ENCODE results near the gene TAS2R46.
"Not testable (repeated sequence)": the region's sequence is repeated elsewhere in the genome, so short reads cannot be mapped to it uniquely, and the experiment has no call there.

The TAS2R46 gene

GRCh38 chr12:11062194-11062593 lies at the start of gene TAS2R46:
TSS of gene TAS2R46 (minus strand) at chr12:11062294. CDS start at chr12:11062294, 0 bp downstream.
- not testable (repeated sequence) for H3K4me3 ChIP-seq (ENCODE audit: low read depth in 1 of 5, low read length in 5 of 5); H3K4me1 ChIP-seq (ENCODE audit: control insufficient read depth in 5 of 5, insufficient read depth in 5 of 5, low read length in 5 of 5); H3K36me3 ChIP-seq (ENCODE audit: control insufficient read depth in 5 of 5, insufficient read depth in 5 of 5, low read length in 5 of 5); H3K27me3 ChIP-seq (ENCODE audit: control insufficient read depth in 5 of 5, insufficient read depth in 4 of 5, low read length in 5 of 5); H3K27ac ChIP-seq (ENCODE audit: low read depth, low read length); H3K9me3 ChIP-seq (ENCODE audit: control insufficient read depth in 5 of 5, low read length in 5 of 5); H3K9ac ChIP-seq (ENCODE audit: low read length in 5 of 5)

- not testable (repeated sequence) for H3K4me1 ChIP-seq (ENCODE audit: control insufficient read depth in 5 of 5, insufficient read depth in 5 of 5, low read length in 5 of 5); H3K36me3 ChIP-seq (ENCODE audit: control insufficient read depth in 5 of 5, insufficient read depth in 5 of 5, low read length in 5 of 5); H3K4me3 ChIP-seq (ENCODE audit: low read depth in 1 of 5, low read length in 5 of 5); H3K27me3 ChIP-seq (ENCODE audit: control insufficient read depth in 5 of 5, insufficient read depth in 4 of 5, low read length in 5 of 5); H3K9ac ChIP-seq (ENCODE audit: low read length in 5 of 5); H3K27ac ChIP-seq (ENCODE audit: low read depth, low read length)
- H3K9me3 ChIP-seq (ENCODE audit: control insufficient read depth in 5 of 5, low read length in 5 of 5) = peaks cover 0 to 15% (median 9%) of the 10 kb centered on the region in 5 donors
Measured at GRCh38 chr12:11111213-11111612, 49.1 kb upstream of the TAS2R46 start.

- Histone ChIP-seq H3K4me3 (ENCODE audit: low read depth in 1 of 5, low read length in 5 of 5) (no peak overlapping the region), H3K27ac (ENCODE audit: low read depth, low read length) (no peak overlapping the region), H3K9me3 (ENCODE audit: control insufficient read depth in 5 of 5, low read length in 5 of 5) (peaks cover 0 to 15% (median 5%) of the 10 kb centered on the region in 5 donors), H3K4me1 (ENCODE audit: control insufficient read depth in 5 of 5, insufficient read depth in 5 of 5, low read length in 5 of 5) (no peaks in the 10 kb centered on the region), H3K9ac (ENCODE audit: low read length in 5 of 5) (no peak overlapping the region), H3K27me3 (ENCODE audit: control insufficient read depth in 5 of 5, insufficient read depth in 4 of 5, low read length in 5 of 5) (no peaks in the 10 kb centered on the region), H3K36me3 (ENCODE audit: control insufficient read depth in 5 of 5, insufficient read depth in 5 of 5, low read length in 5 of 5) (peaks cover 0 to 8% (median 3%) of the 10 kb centered on the region in 5 donors)
Measured at GRCh38 chr12:11108862-11109261, 46.8 kb upstream of the TAS2R46 start.

GRCh38 chr12:11107719-11108118 lies 45.6 kb upstream of the TAS2R46 start:
- Histone ChIP-seq H3K9ac (ENCODE audit: low read length in 5 of 5) (no peak overlapping the region), H3K4me3 (ENCODE audit: low read depth in 1 of 5, low read length in 5 of 5) (no peak overlapping the region), H3K9me3 (ENCODE audit: control insufficient read depth in 5 of 5, low read length in 5 of 5) (peaks cover 0 to 15% (median 5%) of the 10 kb centered on the region in 5 donors), H3K4me1 (ENCODE audit: control insufficient read depth in 5 of 5, insufficient read depth in 5 of 5, low read length in 5 of 5) (no peaks in the 10 kb centered on the region), H3K27me3 (ENCODE audit: control insufficient read depth in 5 of 5, insufficient read depth in 4 of 5, low read length in 5 of 5) (no peaks in the 10 kb centered on the region), H3K27ac (ENCODE audit: low read depth, low read length) (no peak overlapping the region), H3K36me3 (ENCODE audit: control insufficient read depth in 5 of 5, insufficient read depth in 5 of 5, low read length in 5 of 5) (peaks cover 0 to 8% (median 3%) of the 10 kb centered on the region in 5 donors)

GRCh38 chr12:11106288-11106687 lies 44.2 kb upstream of the TAS2R46 start:
- no peak overlapping the region for H3K27ac ChIP-seq (ENCODE audit: low read depth, low read length)
- no peaks in the 10 kb centered on the region for H3K27me3 ChIP-seq (ENCODE audit: control insufficient read depth in 5 of 5, insufficient read depth in 4 of 5, low read length in 5 of 5)
- no peaks in the 10 kb centered on the region for H3K4me1 ChIP-seq (ENCODE audit: control insufficient read depth in 5 of 5, insufficient read depth in 5 of 5, low read length in 5 of 5)
- no peak overlapping the region for H3K4me3 ChIP-seq (ENCODE audit: low read depth in 1 of 5, low read length in 5 of 5)
- peaks cover 0 to 10% (median 5%) of the 10 kb centered on the region in 5 donors for H3K9me3 ChIP-seq (ENCODE audit: control insufficient read depth in 5 of 5, low read length in 5 of 5)
- peaks cover 0 to 8% (median 3%) of the 10 kb centered on the region in 5 donors for H3K36me3 ChIP-seq (ENCODE audit: control insufficient read depth in 5 of 5, insufficient read depth in 5 of 5, low read length in 5 of 5)
- no peak overlapping the region for H3K9ac ChIP-seq (ENCODE audit: low read length in 5 of 5)

GRCh38 chr12:11105546-11105945 lies 43.5 kb upstream of the TAS2R46 start:
- no peak overlapping the region for H3K4me3 ChIP-seq (ENCODE audit: low read depth in 1 of 5, low read length in 5 of 5)
- H3K9ac ChIP-seq (ENCODE audit: low read length in 5 of 5) = no peak overlapping the region
- peaks cover 0 to 6% (median 3%) of the 10 kb centered on the region in 5 donors for H3K36me3 ChIP-seq (ENCODE audit: control insufficient read depth in 5 of 5, insufficient read depth in 5 of 5, low read length in 5 of 5)
- H3K27ac ChIP-seq (ENCODE audit: low read depth, low read length) = no peak overlapping the region
- H3K27me3 ChIP-seq (ENCODE audit: control insufficient read depth in 5 of 5, insufficient read depth in 4 of 5, low read length in 5 of 5) = no peaks in the 10 kb centered on the region
- peaks cover 0 to 5% (median 2%) of the 10 kb centered on the region in 5 donors for H3K9me3 ChIP-seq (ENCODE audit: control insufficient read depth in 5 of 5, low read length in 5 of 5)
- H3K4me1 ChIP-seq (ENCODE audit: control insufficient read depth in 5 of 5, insufficient read depth in 5 of 5, low read length in 5 of 5) = no peaks in the 10 kb centered on the region

GRCh38 chr12:11094910-11095309 lies 32.8 kb upstream of the TAS2R46 start:
- not testable (repeated sequence) for H3K4me3 ChIP-seq (ENCODE audit: low read depth in 1 of 5, low read length in 5 of 5); H3K27me3 ChIP-seq (ENCODE audit: control insufficient read depth in 5 of 5, insufficient read depth in 4 of 5, low read length in 5 of 5); H3K9me3 ChIP-seq (ENCODE audit: control insufficient read depth in 5 of 5, low read length in 5 of 5); H3K9ac ChIP-seq (ENCODE audit: low read length in 5 of 5); H3K27ac ChIP-seq (ENCODE audit: low read depth, low read length); H3K36me3 ChIP-seq (ENCODE audit: control insufficient read depth in 5 of 5, insufficient read depth in 5 of 5, low read length in 5 of 5); H3K4me1 ChIP-seq (ENCODE audit: control insufficient read depth in 5 of 5, insufficient read depth in 5 of 5, low read length in 5 of 5)

GRCh38 chr12:11092128-11092527 lies 30.0 kb upstream of the TAS2R46 start, which contains the start of gene TAS2R43:
TSS of gene TAS2R43 (minus strand) at chr12:11092313. CDS start at chr12:11092229, 84 bp downstream.
- Histone ChIP-seq H3K27me3 (ENCODE audit: control insufficient read depth in 5 of 5, insufficient read depth in 4 of 5, low read length in 5 of 5) (no peaks in the 10 kb centered on the region), H3K36me3 (ENCODE audit: control insufficient read depth in 5 of 5, insufficient read depth in 5 of 5, low read length in 5 of 5) (no peaks in the 10 kb centered on the region), H3K4me1 (ENCODE audit: control insufficient read depth in 5 of 5, insufficient read depth in 5 of 5, low read length in 5 of 5) (no peaks in the 10 kb centered on the region), H3K9me3 (ENCODE audit: control insufficient read depth in 5 of 5, low read length in 5 of 5) (no peaks in the 10 kb centered on the region), H3K9ac (ENCODE audit: low read length in 5 of 5) (no peak within 1 kb of the TSS), H3K27ac (ENCODE audit: low read depth, low read length) (no peak within 1 kb of the TSS), H3K4me3 (ENCODE audit: low read depth in 1 of 5, low read length in 5 of 5) (no peak within 1 kb of the TSS)

- H3K27me3 ChIP-seq (ENCODE audit: control insufficient read depth in 5 of 5, insufficient read depth in 4 of 5, low read length in 5 of 5) = no peaks in the 10 kb centered on the region
- H3K27ac ChIP-seq (ENCODE audit: low read depth, low read length) = no peak overlapping the region
- no peaks in the 10 kb centered on the region for H3K36me3 ChIP-seq (ENCODE audit: control insufficient read depth in 5 of 5, insufficient read depth in 5 of 5, low read length in 5 of 5)
- H3K9ac ChIP-seq (ENCODE audit: low read length in 5 of 5) = no peak overlapping the region
- no peaks in the 10 kb centered on the region for H3K4me1 ChIP-seq (ENCODE audit: control insufficient read depth in 5 of 5, insufficient read depth in 5 of 5, low read length in 5 of 5)
- H3K4me3 ChIP-seq (ENCODE audit: low read depth in 1 of 5, low read length in 5 of 5) = no peak overlapping the region
- H3K9me3 ChIP-seq (ENCODE audit: control insufficient read depth in 5 of 5, low read length in 5 of 5) = no peaks in the 10 kb centered on the region
Measured at GRCh38 chr12:11089246-11089645, 27.2 kb upstream of the TAS2R46 start.

- Histone ChIP-seq H3K9ac (ENCODE audit: low read length in 5 of 5) (no peak overlapping the region), H3K9me3 (ENCODE audit: control insufficient read depth in 5 of 5, low read length in 5 of 5) (peaks cover 0 to 6% (median 0%) of the 10 kb centered on the region in 5 donors), H3K4me1 (ENCODE audit: control insufficient read depth in 5 of 5, insufficient read depth in 5 of 5, low read length in 5 of 5) (no peaks in the 10 kb centered on the region), H3K36me3 (ENCODE audit: control insufficient read depth in 5 of 5, insufficient read depth in 5 of 5, low read length in 5 of 5) (no peaks in the 10 kb centered on the region), H3K27ac (ENCODE audit: low read depth, low read length) (no peak overlapping the region), H3K27me3 (ENCODE audit: control insufficient read depth in 5 of 5, insufficient read depth in 4 of 5, low read length in 5 of 5) (no peaks in the 10 kb centered on the region), H3K4me3 (ENCODE audit: low read depth in 1 of 5, low read length in 5 of 5) (no peak overlapping the region)
Measured at GRCh38 chr12:11085419-11085818, 23.3 kb upstream of the TAS2R46 start.

- no peaks in the 10 kb centered on the region for H3K4me1 ChIP-seq (ENCODE audit: control insufficient read depth in 5 of 5, insufficient read depth in 5 of 5, low read length in 5 of 5)
Measured at GRCh38 chr12:11081987-11082386, 19.9 kb upstream of the TAS2R46 start.

More at GRCh38 chr12:11081987-11082386, 19.9 kb upstream of the TAS2R46 start:
- Histone ChIP-seq H3K4me3 (ENCODE audit: low read depth in 1 of 5, low read length in 5 of 5) (no peak overlapping the region), H3K27ac (ENCODE audit: low read depth, low read length) (no peak overlapping the region), H3K9ac (ENCODE audit: low read length in 5 of 5) (no peak overlapping the region), H3K36me3 (ENCODE audit: control insufficient read depth in 5 of 5, insufficient read depth in 5 of 5, low read length in 5 of 5) (no peaks in the 10 kb centered on the region), H3K27me3 (ENCODE audit: control insufficient read depth in 5 of 5, insufficient read depth in 4 of 5, low read length in 5 of 5) (no peaks in the 10 kb centered on the region), H3K9me3 (ENCODE audit: control insufficient read depth in 5 of 5, low read length in 5 of 5) (peaks cover 0 to 6% (median 0%) of the 10 kb centered on the region in 5 donors)
